ENCODE results near the gene FBXW9. TPM values are rescaled to one million over a fixed set of nuclear protein-coding genes. Genes with fewer than 3 reads are reported as not detected.

FBXW9 gene
- total and polyA plus RNA-seq, 2 experiments from 2014 or later, result 6.6 to 19.4 TPM

GRCh38 chr19:12711187-12711586 lies 14.8 kb upstream of the FBXW9 start (continued):
- TF ChIP-seq REST (IDR thresholded peaks at IDR 0.05; ENCODE audit: unreplicated experiment) (no peak), ZNF114 (CRISPR knock-in tag; IDR thresholded peaks at IDR 0.05) (no peak), ETS1 (IDR thresholded peaks at IDR 0.05) (no peak)

DNA sequence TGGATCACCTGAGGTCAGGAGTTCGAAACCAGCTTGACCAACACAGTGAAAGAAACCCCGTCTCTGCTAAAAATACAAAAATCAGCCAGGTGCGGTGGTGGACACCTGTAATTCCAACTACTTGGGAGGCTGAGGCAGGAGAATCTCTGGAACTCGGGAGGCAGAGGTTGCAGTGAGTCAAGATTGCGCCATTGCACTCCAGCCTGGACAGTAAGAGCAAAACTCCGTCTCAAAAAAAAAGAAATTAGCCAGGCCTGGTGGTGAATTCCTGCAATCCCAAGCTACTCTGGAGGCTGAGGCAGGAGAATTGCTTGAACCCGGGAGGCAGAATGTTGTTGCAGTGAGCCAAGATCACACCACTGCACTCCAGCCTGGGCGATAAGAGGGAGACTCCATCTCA lies 12.2 kb upstream of the FBXW9 start:
- peaks cover 2% of the 10 kb centered on the region; the same call in 1 of the 3 replicates for H3K4me1 Mint-ChIP-seq
- no peak overlapping the region for H3K4me3 Mint-ChIP-seq
- H2AFZ ChIP-seq, result no peak overlapping the region
- H3K36me3 ChIP-seq (ENCODE audit: insufficient read depth), result peaks cover 67% of the 10 kb centered on the region
- ATAC-seq (no peak), DNase-seq (ENCODE audit: low spot score) (no peak)
- no peaks in the 10 kb centered on the region for H3K79me2 ChIP-seq (replicated peaks; ENCODE audit: insufficient read depth)
- peaks cover 57% of the 10 kb centered on the region for H3F3A ChIP-seq (replicated peaks; ENCODE audit: low read depth)
- no peak overlapping the region for H3K4me2 ChIP-seq
- no peaks in the 10 kb centered on the region for H3K9me3 Mint-ChIP-seq
- H3K4me1 ChIP-seq (ENCODE audit: insufficient read depth), result no peaks in the 10 kb centered on the region
- no peak overlapping the region for H3K27ac ChIP-seq (ENCODE audit: low read depth)
- no peaks in the 10 kb centered on the region for H3K27me3 ChIP-seq (ENCODE audit: insufficient read depth)
- peaks cover 2% of the 10 kb centered on the region for H3K27me3 Mint-ChIP-seq (ENCODE audit: insufficient read depth, low read depth, poor library complexity)
- no peak overlapping the region for H3K4me3 ChIP-seq
- H3K27ac Mint-ChIP-seq, result no peak overlapping the region
- TF ChIP-seq, protein P1, sequence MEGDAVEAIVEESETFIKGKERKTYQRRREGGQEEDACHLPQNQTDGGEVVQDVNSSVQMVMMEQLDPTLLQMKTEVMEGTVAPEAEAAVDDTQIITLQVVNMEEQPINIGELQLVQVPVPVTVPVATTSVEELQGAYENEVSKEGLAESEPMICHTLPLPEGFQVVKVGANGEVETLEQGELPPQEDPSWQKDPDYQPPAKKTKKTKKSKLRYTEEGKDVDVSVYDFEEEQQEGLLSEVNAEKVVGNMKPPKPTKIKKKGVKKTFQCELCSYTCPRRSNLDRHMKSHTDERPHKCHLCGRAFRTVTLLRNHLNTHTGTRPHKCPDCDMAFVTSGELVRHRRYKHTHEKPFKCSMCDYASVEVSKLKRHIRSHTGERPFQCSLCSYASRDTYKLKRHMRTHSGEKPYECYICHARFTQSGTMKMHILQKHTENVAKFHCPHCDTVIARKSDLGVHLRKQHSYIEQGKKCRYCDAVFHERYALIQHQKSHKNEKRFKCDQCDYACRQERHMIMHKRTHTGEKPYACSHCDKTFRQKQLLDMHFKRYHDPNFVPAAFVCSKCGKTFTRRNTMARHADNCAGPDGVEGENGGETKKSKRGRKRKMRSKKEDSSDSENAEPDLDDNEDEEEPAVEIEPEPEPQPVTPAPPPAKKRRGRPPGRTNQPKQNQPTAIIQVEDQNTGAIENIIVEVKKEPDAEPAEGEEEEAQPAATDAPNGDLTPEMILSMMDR (conservative IDR thresholded peaks at IDR 0.05; ENCODE audit: low read depth in 2 of 2), result no peak
- TF ChIP-seq CREB1 (CRISPR knock-in tag; IDR thresholded peaks at IDR 0.05; ENCODE audit: low read depth), result no peak
- H3K36me3 Mint-ChIP-seq (ENCODE audit: low read depth), result peaks cover 90% of the 10 kb centered on the region
- no peaks in the 10 kb centered on the region for H3K9me2 ChIP-seq (ENCODE audit: insufficient read depth)
- H4K20me1 ChIP-seq (replicated peaks; ENCODE audit: insufficient read depth), result peaks cover 24% of the 10 kb centered on the region

- H3K27me3 Mint-ChIP-seq (ENCODE audit: insufficient read depth, low read depth, poor library complexity), result peaks cover 12% of the 10 kb centered on the region
- Histone ChIP-seq H3K27me3 (ENCODE audit: insufficient read depth) (no peaks in the 10 kb centered on the region), H3K4me2 (no peak overlapping the region), H2AFZ (no peak overlapping the region), H3K9me2 (ENCODE audit: insufficient read depth) (no peaks in the 10 kb centered on the region), H4K20me1 (replicated peaks; ENCODE audit: insufficient read depth) (peaks cover 28% of the 10 kb centered on the region), H3F3A (replicated peaks; ENCODE audit: low read depth) (peaks cover 59% of the 10 kb centered on the region), H3K4me3 (no peak overlapping the region), H3K4me1 (ENCODE audit: insufficient read depth) (no peaks in the 10 kb centered on the region), H3K27ac (ENCODE audit: low read depth) (no peak overlapping the region), H3K79me2 (replicated peaks; ENCODE audit: insufficient read depth) (peaks cover 4% of the 10 kb centered on the region; the same call in 1 of the 2 replicates), H3K36me3 (ENCODE audit: insufficient read depth) (peaks cover 74% of the 10 kb centered on the region)
- no peak overlapping the region for H3K27ac Mint-ChIP-seq
- no peak for ATAC-seq
- no peak for DNase-seq (ENCODE audit: low spot score)
- no peaks in the 10 kb centered on the region for H3K9me3 Mint-ChIP-seq
- no peak overlapping the region for H3K4me3 Mint-ChIP-seq
- H3K36me3 Mint-ChIP-seq (ENCODE audit: low read depth), result peaks cover 93% of the 10 kb centered on the region
- H3K4me1 Mint-ChIP-seq, result peaks cover 9% of the 10 kb centered on the region; the same call in 2 of the 3 replicates
- TF ChIP-seq EZH2phosphoT487 (IDR thresholded peaks at IDR 0.05; ENCODE audit: unreplicated experiment) (no peak), ZNF114 (CRISPR knock-in tag; IDR thresholded peaks at IDR 0.05) (no peak), STAT1 (IDR thresholded peaks at IDR 0.05; ENCODE audit: unreplicated experiment) (no peak), JUNB (IDR thresholded peaks at IDR 0.05; ENCODE audit: unreplicated experiment) (no peak)
- TF ChIP-seq, protein P1 (conservative IDR thresholded peaks at IDR 0.05; ENCODE audit: low read depth in 2 of 2), result no peak
Observed at GRCh38 chr19:12706332-12706718, 9.9 kb upstream of the FBXW9 start.
